ENCODE data around the gene NT5E.

Gene NT5E

GRCh38 chr6:85421181-85421580, 28.7 kb upstream of the NT5E start:
- no peak overlapping the region for H3K4me3 ChIP-seq (ENCODE audit: control insufficient read depth, low read depth, low read length)
- no peak for DNase-seq (ENCODE audit: low read depth)
- no peak for TF ChIP-seq CTCF (IDR thresholded peaks at IDR 0.05; ENCODE audit: control insufficient read depth, insufficient read depth, low read depth, low read length, missing control alignments)

DNA sequence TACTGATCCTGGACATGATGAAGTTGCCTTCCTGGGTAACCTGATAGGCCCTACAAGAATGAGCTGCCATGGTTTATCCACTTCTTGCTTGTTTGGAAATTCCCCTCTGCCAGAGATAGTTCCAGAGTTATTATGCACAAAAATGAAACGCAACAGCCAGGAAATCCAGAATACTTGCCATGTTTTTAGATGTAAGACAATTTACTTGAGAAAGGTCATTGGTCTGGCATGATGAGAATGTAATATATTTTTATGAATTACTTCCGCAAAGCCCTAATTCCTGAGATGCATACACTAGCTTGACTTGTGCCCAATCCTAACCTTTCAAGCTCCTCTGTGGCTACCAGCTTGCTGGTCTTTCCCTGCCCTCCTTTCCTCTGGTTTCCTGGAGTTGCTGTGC, 27.9 kb upstream of the NT5E start:
- no peak overlapping the region for H3K4me3 ChIP-seq (ENCODE audit: control insufficient read depth, low read depth, low read length)
- no peak for TF ChIP-seq CTCF (IDR thresholded peaks at IDR 0.05; ENCODE audit: control insufficient read depth, insufficient read depth, low read depth, low read length, missing control alignments)
- DNase-seq (ENCODE audit: low read depth): peak; percentile 63

DNA sequence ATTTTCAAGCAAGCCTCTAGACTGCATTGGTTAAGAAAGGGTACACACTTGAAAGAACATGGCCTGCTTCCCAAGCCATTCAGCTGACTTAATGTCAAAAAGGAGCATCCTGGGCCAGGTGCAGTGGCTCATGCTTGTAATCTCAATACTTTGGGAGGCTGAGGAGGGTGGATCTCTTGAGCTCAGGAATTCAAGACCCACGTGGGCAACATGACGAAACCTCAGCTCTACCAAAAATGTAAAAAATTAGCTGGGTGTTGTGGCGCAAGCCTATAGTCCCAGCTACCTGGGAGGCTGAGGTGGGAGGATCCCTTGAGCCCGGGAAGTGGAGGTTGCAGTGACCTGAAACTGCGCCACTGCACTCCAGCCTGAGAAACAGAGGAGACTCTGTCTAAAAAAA, 26.9 kb upstream of the NT5E start:
- DNase-seq (ENCODE audit: low read depth): no peak
- TF ChIP-seq CTCF (IDR thresholded peaks at IDR 0.05; ENCODE audit: control insufficient read depth, insufficient read depth, low read depth, low read length, missing control alignments): no peak
- no peak overlapping the region for H3K4me3 ChIP-seq (ENCODE audit: control insufficient read depth, low read depth, low read length)

DNA sequence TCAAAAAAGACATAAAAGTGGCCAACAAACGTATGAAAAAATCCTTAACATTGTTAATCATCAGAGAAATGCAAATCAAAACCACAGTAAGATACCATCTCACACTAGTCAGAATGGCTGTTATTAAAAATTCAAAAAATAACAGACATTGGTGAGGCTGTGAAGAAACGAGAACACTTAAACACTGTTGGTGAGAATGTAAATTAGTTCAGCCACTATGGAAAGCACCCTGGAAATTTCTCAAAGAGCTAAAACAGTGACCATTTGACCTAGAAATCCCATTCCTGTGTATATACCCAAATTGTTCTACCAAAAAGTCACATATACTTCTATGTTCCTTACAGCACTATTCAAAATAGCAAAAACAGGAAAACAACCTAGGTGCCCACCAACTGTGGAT, 24.9 kb upstream of the NT5E start:
- H3K4me3 ChIP-seq (ENCODE audit: control insufficient read depth, low read depth, low read length): no peak overlapping the region
- DNase-seq (ENCODE audit: low read depth): no peak
- TF ChIP-seq CTCF (IDR thresholded peaks at IDR 0.05; ENCODE audit: control insufficient read depth, insufficient read depth, low read depth, low read length, missing control alignments): no peak

- DNase-seq (ENCODE audit: low read depth): no peak
- TF ChIP-seq CTCF (IDR thresholded peaks at IDR 0.05; ENCODE audit: control insufficient read depth, insufficient read depth, low read depth, low read length, missing control alignments): no peak
- H3K4me3 ChIP-seq (ENCODE audit: control insufficient read depth, low read depth, low read length): no peak overlapping the region
Observed at GRCh38 chr6:85425997-85426396, 23.9 kb upstream of the NT5E start.

DNA sequence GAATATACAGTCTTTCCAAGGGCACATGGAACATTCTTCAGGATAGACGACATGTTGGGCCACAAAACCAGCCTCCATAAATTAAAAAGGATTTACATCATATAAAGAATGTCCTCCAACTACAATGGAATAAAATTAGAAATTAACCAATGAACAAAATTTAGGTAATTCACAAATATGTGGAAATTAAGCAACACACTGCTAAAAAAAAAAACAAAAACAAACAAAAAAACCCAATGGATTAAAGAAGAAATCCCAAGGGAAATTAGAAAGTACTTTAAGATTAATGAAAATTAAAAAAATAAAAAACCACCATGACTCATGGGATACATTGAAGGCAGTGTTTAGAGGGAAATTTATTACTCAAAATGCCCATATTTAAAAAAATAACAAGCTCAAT, 21.4 kb upstream of the NT5E start:
- no peak for DNase-seq (ENCODE audit: low read depth)
- TF ChIP-seq CTCF (IDR thresholded peaks at IDR 0.05; ENCODE audit: control insufficient read depth, insufficient read depth, low read depth, low read length, missing control alignments): no peak
- no peak overlapping the region for H3K4me3 ChIP-seq (ENCODE audit: control insufficient read depth, low read depth, low read length)

- TF ChIP-seq CTCF (IDR thresholded peaks at IDR 0.05; ENCODE audit: control insufficient read depth, insufficient read depth, low read depth, low read length, missing control alignments): no peak
- H3K4me3 ChIP-seq (ENCODE audit: control insufficient read depth, low read depth, low read length): no peak overlapping the region
- no peak for DNase-seq (ENCODE audit: low read depth)
Observed at GRCh38 chr6:85429346-85429745, 20.5 kb upstream of the NT5E start.
